ENCODE data around the gene CHIT1.

- no peak for TF ChIP-seq EZH2 (IDR thresholded peaks at IDR 0.05; ENCODE audit: insufficient read depth, low read length)
- TF ChIP-seq CTCF (IDR thresholded peaks at IDR 0.05; ENCODE audit: insufficient read depth, low read depth, low read length) = no peak
Measured at GRCh38 chr1:203278885-203279406, 49.5 kb upstream of the CHIT1 start.

Measured in astrocyte (in vitro differentiated cells and primary cell).